ENCODE data around the gene ULBP3.
A peak's percentile ranks its signal among the peaks of the same experiment; 100 is the strongest.

Gene ULBP3

DNA sequence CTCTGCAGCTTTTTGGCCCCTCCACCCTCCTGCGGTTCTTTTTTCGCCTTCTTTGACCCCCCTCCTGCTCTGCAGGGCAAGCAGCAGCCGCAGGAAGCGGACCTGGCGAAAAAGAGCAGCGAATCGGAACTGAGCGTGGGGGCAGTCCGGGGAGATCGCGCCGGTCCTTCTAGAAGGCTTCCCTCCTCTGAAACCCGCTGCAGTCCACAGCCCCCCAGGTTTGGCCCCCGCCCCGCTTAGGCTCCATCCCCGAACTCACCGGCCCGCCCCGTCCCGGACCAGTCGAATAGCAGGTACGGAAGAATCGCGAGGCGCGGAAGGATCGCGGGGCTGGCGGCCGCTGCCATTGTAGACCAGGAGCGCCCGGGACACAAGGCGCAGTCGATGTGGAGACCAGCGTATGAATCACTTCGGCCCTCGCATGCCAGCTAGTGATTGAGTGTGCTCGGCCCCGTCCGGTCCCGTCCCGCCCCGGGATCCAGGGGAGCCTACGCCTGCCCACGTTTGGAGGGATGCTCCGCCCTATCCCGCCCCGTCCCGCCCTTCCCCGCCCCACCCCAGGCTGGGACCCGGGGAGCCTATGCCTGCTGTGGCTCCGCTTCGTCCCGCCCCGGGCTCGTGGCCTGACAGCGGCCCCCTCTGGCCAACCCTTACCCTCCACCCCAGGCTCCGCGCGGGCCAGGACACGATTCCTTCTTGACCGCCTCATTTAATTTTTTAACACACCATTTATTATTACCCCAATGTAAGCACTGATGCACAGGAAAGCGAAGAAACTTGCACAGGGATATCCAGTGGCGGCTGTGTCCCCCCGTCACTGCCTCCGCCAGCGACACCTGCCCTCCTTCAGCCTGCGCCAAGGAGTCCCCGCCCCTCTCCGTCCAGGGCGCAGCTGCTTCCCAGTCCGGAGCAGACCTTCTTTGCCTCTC lies at the start of gene ULBP3:
ULBP3 (minus strand) TSS at position 402 of the 929 bp plus-strand sequence; CDS start at position 347, 55 bp downstream.
- DNase-seq, result peak; percentile 72 to 82

DNA sequence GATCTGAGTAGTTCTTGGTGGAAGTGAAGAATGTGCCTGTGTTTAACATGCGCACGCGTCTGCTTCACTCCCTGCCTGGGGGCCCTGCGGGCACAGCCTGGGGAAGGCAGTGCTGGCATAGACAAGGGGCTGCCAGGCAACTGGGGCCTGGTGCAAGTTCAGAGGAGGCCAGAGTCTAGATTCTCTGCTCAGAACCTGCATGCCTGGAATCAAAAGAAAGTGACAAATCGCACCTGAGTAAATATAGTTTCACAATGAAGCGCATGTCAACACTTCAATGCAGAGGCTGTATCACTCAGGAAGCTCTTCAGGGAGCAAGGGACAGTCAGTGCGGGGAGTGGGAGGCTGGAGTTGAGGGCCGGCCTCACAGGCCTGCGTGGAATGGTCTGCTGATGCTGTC lies 49.7 kb upstream of the ULBP3 start:
- no peak for DNase-seq

DNA sequence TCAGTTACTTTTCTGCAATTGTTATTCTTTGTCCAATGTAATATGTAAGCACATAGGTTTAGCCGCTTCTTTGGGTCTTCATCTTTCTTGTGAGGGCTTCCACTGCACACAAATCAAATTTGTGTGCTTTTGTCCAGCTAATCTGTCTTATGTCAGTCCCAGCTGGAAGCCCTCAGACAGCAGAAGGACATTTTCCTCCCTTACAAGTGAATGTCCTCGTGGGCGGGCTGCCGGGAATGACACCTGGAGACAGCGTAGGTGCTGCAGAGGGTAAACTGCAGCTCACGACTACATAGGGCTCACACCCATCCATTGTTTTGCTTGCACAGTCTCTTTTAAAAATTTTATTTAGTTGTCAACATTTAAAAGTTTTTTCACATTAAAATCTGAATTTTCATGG lies 49.3 kb upstream of the ULBP3 start:
- no peak for DNase-seq

DNA sequence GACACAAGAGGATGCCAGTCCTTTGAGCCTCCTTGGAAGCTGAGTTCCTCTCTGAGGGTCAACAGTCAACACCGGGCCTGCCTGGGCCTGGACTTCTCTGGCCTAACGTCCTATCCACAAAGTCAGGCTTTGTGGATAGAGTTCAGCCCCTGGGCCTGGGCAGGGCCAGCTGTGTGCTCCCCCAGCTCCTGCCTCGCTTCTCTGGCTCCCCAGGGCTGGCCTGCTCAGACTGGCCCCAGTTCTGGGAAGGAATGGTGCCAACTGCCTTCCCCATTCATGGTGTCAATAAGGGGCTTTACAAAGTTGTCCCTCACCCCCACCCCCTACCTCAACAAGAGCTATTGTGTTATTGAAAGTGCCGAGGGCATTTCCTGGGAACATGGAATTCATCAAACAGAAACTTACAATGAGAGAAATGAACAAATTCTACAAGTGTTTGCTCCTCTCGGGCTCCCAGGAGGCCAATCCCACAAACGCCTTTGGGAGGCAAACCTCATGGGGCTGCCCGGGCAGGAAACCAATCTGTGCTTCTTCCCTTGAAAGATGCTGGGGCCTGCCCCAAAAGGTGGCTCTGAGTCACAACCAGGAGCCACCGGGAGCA lies 47.4 kb upstream of the ULBP3 start:
- DNase-seq, result no peak

DNA sequence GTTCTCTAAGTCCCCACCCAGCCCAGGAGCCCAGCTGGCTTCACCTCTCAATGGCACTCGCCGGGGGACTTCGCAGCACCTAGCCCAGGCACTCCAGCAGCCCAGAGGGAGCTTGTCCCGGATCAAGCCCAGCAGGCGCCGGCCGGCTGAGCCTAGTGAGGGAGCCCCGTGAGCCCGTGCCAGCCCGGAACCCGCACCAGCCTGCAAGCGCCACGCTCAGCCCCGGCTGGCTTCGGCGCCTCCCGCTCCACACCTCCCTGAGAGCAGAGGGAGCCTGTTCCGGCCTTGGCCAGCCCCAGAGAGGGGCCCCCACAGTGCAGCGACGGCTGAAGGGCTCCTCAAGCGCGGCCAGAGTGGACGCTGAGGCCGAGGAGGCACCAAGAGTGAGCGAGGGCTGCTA lies 46.8 kb upstream of the ULBP3 start:
- DNase-seq, result no peak

GRCh38 chr6:150112233-150112632 lies 43.3 kb upstream of the ULBP3 start:
- DNase-seq, result no peak

GRCh38 chr6:150102750-150103270 lies 33.9 kb upstream of the ULBP3 start:
- DNase-seq, result no peak

DNA sequence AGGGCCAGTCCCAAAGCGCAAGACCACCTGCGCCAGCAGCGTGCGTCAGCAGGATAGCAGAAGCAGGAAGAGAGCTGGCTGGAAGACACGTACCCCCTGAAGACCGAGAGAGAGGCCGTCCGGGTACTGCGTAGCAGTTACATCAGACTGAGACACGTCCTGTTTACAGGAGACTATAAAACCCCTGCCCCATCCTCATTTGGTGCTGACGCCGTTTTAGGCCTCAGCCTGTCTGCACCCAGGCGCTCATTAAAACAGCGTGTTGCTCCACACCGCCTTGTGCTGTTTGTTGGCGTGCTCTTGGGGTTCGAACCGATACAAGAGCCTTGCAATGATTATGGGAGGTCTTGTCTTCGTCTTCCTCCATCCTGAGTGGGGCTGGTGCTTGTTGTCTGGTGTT lies 31.8 kb upstream of the ULBP3 start:
- no peak for DNase-seq

DNA sequence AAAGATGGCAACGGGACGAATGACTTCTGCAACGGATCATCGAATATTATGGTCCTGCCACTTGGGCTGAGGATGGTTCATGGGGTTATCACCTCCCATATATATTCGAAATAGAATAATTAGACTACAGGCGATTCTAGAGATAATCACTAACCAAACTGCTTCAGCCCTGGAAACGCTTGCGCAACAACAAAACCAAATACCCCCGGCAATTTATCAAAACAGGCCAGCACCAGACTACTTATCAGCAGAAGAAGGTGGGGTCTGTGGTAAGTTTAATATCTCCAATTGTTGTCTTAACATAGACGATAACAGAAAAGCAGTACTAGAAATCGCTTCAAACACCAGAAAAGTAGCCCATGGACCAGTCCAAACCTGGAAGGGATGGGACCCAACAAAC lies 31.0 kb upstream of the ULBP3 start:
- DNase-seq, result no peak

DNA sequence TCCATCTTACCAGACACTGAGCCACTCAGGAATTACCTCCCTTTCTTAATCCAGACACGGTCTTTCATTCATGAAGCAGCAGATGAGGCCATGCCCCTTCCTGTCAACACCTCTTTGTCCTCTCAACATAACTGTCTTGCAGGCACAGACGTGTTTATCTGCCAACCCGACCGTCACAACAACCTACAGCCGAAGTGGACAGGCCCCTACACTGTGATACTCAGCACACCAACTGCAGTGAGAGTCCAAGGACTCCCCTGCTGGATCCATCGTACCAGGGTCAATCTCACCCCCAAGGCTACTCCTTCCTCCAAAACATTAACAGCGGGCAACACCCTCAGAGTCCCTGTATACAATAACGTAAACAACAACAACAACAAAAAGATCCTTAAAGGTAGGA lies 30.6 kb upstream of the ULBP3 start:
- DNase-seq, result no peak

- DNase-seq, result no peak
Measured at GRCh38 chr6:150098155-150098554, 29.2 kb upstream of the ULBP3 start.

DNA sequence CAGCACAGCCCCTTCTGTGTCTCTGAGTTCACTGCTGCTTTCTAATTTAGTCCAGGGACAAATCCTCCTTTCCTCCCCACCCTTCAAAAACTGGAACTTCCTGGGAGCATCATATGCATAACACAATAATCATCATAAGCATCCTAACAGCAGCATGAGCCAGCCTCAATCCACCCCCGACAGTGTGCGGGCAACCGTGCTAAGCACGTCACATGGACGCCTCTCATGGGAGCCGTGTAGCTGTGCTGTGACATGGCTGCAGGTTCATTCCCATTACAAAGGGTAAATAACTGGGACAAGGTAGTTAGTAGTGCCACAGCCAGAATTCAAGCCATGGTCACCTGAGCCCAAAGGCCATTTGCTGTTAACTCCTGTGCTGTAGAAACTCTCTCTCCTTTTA lies 24.5 kb upstream of the ULBP3 start:
- DNase-seq, result no peak

GRCh38 chr6:150091476-150091875 lies 22.6 kb upstream of the ULBP3 start:
- DNase-seq, result no peak

GRCh38 chr6:150090328-150090727 lies 21.4 kb upstream of the ULBP3 start:
- no peak for DNase-seq

DNA sequence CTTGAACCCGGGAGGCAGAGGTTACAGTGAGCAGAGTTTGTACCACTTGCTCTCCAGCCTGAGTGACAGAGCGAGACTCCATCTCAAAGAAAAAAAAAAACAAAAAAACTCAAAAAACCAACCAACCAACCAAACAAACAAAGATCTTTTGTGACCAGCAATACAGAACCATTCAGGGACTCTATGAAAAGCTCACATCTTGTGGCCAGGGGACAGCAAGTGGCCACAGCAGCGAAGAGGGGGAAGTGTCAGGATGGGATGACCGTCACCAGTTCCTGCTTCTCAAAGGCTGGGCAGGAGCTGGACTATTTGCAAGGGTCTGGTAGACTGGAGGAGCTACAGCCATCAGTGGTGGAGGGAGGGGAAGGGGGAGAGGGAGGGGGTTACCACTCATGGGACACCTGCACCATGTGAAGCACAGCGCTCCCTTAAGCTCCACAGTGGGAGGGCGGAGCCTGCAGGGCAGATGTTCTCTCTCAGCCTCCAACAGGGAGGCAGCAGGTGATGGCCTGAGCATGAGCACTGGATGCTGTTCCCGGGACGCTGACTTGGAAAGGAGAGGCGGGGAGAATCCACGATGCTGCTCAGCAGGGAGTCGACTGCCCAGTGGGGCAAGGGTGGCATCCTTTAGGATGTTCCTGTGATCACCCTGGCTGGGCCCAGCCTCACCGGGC lies 19.7 kb upstream of the ULBP3 start:
- no peak for DNase-seq

DNA sequence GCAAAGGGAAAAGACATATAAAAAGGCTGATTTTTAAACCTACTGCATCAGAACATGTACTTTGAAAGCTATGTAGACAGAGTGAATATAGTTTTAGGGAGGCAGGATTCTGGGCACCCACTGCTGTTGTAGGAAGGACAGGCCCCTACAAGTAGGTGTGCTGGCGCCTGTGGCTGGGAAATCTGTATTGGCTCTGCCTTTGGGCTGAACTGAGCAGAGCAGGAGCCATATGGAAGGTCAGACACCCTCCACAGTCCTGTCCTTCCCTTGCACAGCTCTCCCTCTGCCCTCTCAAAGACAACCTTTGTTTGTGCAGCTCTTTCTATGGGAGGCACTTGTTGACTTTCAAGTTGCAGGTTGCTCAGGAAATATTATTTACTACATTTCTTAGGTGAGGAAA lies 18.4 kb upstream of the ULBP3 start:
- DNase-seq, result no peak

- DNase-seq, result no peak
Measured at GRCh38 chr6:150086026-150086425, 17.1 kb upstream of the ULBP3 start.

DNA sequence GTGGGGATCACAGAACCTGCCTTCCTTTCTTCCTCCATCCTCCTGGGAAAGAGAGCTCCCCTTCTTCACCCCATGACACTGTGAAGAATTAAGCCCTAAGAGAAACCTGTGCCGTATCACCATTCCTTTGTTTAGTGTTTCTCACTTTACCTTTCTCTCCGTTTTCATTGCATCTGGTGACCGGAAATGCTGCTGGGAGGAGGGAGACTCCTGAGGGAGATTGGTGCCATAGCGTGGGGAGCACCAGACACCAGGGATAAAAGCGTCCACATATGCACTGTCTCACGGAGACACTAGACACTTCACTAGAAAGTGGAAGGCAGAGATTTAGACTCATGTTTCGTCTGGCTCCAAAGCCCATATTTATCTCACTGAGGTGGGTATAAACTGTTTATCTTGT lies 15.5 kb upstream of the ULBP3 start:
- DNase-seq, result no peak

DNA sequence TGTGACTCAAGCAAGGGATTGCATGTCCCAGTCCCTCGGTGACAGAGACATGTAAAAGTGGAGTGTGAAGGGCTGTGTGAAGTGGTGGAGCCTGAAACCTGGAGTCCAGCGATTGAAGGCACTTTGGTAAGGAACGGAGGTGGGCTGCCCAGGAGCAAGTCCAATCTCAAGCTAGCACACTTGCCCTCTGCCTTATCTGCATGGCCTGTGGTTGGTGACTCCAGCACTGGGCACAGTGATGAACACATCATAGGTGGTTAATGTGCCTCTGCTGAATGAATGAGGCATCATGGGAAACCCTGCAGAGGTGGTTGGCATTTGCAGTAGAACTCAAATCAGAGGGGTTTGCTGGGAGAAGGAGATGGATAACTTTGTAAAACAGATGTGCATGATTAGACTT lies 14.9 kb upstream of the ULBP3 start:
- DNase-seq, result no peak

DNA sequence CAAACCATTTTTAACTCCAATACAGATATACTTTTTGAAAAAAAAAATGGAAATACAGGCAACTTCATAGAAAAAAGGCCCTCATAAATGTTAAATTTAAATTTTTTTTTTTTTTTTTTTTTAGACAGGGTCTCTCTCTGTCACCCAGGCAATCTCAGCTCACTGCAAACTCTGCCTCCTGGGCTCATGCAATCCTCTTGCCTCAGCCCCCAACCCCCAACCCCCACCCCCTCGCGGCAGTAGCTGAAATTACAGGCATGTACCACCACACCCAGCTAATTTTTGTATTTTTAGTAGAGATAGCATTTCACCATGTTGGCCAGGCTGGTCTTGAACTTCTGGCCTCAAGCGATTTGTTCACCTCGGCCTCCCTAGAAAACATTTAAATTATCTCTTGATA lies 12.8 kb upstream of the ULBP3 start:
- no peak for DNase-seq

DNA sequence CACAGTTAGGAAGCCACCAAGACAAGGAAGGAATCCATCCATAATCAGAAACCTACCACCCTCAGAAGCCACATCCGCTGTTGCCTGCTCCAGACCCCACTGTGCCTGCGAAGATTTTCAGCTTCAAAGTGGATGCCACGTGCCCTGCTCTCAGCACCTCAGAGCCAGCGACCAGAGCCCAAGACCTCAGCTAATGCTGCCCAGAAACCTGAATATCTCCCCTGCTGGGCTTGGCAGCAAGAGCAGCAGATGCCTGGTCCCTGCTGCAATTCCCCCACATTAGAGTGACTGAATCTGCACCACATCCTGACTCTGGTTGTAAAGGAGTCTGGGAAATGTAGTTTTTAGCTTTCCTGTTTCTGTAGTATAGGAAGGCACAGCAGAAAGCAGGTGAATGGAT lies 10.7 kb upstream of the ULBP3 start:
- no peak for DNase-seq

DNA sequence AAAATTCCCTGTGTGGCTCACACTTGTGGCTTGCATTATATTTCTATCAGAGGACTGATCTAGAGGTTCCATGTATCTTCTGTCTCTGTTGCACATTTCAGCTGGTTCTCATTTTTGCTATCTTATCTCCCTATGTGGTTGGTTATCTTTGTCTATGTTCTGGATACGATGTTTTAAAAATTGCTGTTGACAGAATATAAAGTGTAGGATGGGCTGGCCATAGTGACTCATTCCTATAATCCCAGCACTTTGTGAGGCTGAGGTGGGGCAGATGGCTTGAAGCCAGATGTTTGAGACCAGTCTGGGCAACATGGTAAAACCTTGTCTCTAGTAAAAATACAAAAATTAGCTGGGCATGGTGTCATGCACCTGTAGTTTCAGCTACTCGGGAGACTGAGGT lies 9.9 kb upstream of the ULBP3 start:
- no peak for DNase-seq

- DNase-seq, result no peak
Measured at GRCh38 chr6:150076196-150076893, 7.4 kb upstream of the ULBP3 start.

Data from stimulated activated CD4-positive, alpha-beta T cell treated with anti-CD3 and anti-CD28 coated beads, Interleukin-2, amount 100 ng/mL, for 24 hours (primary cell).